PC-3 (cell line): ENCODE measurements around the gene CLEC16A. TPM values are rescaled to one million over a fixed set of nuclear protein-coding genes. Genes with fewer than 3 reads are reported as not detected.

Experiments used
- ATAC-seq: fragments of 200-7000 bp; cut with Tn5 transposase; 2 replicates; pipeline ENCODE4 v1.9.1; 2020; ENCODE audit warnings: mild to moderate bottlenecking, moderate library complexity
- BruUV-seq: library from RNA; stranded (reverse); fragments of 400-500 nt; replicated peaks from 2 replicates; lab custom pipeline; 2021; lab: Mats Ljungman, UMichigan
- CTCF ChIA-PET: fragments of 300-600 bp; sonication (Branson Sonifier 250); formaldehyde crosslinking; loops from one replicate; lab custom pipeline; 2022; ENCODE audit warnings: antibody characterized with exemption; lab: Charles Lee
- POLR2A ChIA-PET: fragments of 300-600 bp; sonication (Branson Sonifier 250); formaldehyde crosslinking; loops from one replicate; lab custom pipeline; 2022; ENCODE audit warnings: antibody characterized with exemption; ENCODE audit not compliant: unreplicated experiment; lab: Charles Lee
- DNase-seq: peaks from one replicate; pipeline ENCODE4 v3.0.0-alpha.2; 2015
- H2AFZ ChIP-seq: fragments of 300-600 bp; sonication (generic); 2 replicates; pipeline ENCODE4 v1.6.0; 2016; ENCODE audit warnings: antibody characterized with exemption, low read length
- H3F3A ChIP-seq: fragments of 300-600 bp; sonication (generic); one replicate; pipeline ENCODE4 v1.6.0; 2017; ENCODE audit warnings: antibody characterized with exemption, low read length, control low read depth, mild to moderate bottlenecking; ENCODE audit not compliant: unreplicated experiment
- H3K27ac ChIP-seq: fragments of 300-600 bp; sonication (generic); 2 replicates; pipeline ENCODE4 v1.5.1; 2016; ENCODE audit warnings: mild to moderate bottlenecking, low read length
- H3K27me3 ChIP-seq: fragments of 300-600 bp; sonication (generic); 2 replicates; pipeline ENCODE4 v1.6.1; 2016; ENCODE audit warnings: low read length, mixed read lengths
- H3K36me3 ChIP-seq: fragments of 300-600 bp; sonication (generic); 2 replicates; pipeline ENCODE4 v1.6.1; 2016; ENCODE audit warnings: low read depth, mixed run types, low read length, mixed read lengths
- H3K4me1 ChIP-seq: fragments of 300-600 bp; sonication (generic); 2 replicates; pipeline ENCODE4 v1.5.1; 2016; ENCODE audit warnings: low read length; ENCODE audit not compliant: insufficient read depth
- H3K4me2 ChIP-seq: fragments of 300-600 bp; sonication (generic); 2 replicates; pipeline ENCODE4 v1.6.0; 2016; ENCODE audit warnings: low read length
- H3K4me3 ChIP-seq: fragments of 300-600 bp; sonication (generic); 2 replicates; pipeline ENCODE4 v1.5.1; 2016; ENCODE audit warnings: mild to moderate bottlenecking, low read length, mixed read lengths
- H3K79me2 ChIP-seq: fragments of 300-600 bp; sonication (generic); 2 replicates; pipeline ENCODE4 v1.6.1; 2017; ENCODE audit warnings: low read length, mixed read lengths
- H3K9ac ChIP-seq: fragments of 300-600 bp; sonication (generic); 2 replicates; pipeline ENCODE4 v1.6.0; 2016; ENCODE audit warnings: mild to moderate bottlenecking, low read length
- H3K9me2 ChIP-seq: fragments of 300-600 bp; sonication (generic); replicated peaks from 2 replicates; pipeline ENCODE4 v1.6.1; 2016; ENCODE audit warnings: mixed run types, low read length, mixed read lengths
- H3K9me3 ChIP-seq: fragments of 300-600 bp; sonication (generic); 2 replicates; pipeline ENCODE4 v1.6.1; 2016; ENCODE audit warnings: low read length, mixed read lengths
- H4K20me1 ChIP-seq: fragments of 300-600 bp; sonication (generic); 2 replicates; pipeline ENCODE4 v1.6.1; 2016; ENCODE audit warnings: low read length, mixed read lengths
- CTCF ChIP-seq: fragments of 300-600 bp; sonication (generic); conservative IDR thresholded peaks from 2 replicates; pipeline ENCODE4 v1.5.1; 2017; ENCODE audit warnings: antibody characterized with exemption, low read depth, mild to moderate bottlenecking, low read length
- EZH2 ChIP-seq: fragments of 300-600 bp; sonication (generic); IDR thresholded peaks from one replicate; pipeline ENCODE4 v1.6.1; 2017; ENCODE audit warnings: antibody characterized with exemption, mild to moderate bottlenecking, low read length; ENCODE audit not compliant: unreplicated experiment
- EZH2phosphoT487 ChIP-seq: fragments of 300-600 bp; sonication (generic); IDR thresholded peaks from 2 replicates; pipeline ENCODE4 v1.6.1; 2018; ENCODE audit warnings: mild to moderate bottlenecking, antibody characterized with exemption, low read length, borderline replicate concordance
- intact Hi-C: fragments of 100-400 bp; cut with micrococcal nuclease; formaldehyde crosslinking; loops from 2 replicates; pipeline ENCODE4 v1.9.0; 2023
- total RNA-seq: library from RNA; depleted of rRNA; stranded (reverse); fragments of >200 nt; gene quantifications from 2 replicates; pipeline ENCODE4 v1.2.3, GENCODE V29; 2014

Gene CLEC16A
- total RNA-seq, 1 experiment from 2014 or later = 9.5 TPM

GRCh38 chr16:11032000-11032921, 87.9 kb downstream of the CLEC16A start:
- ATAC-seq (no peak), DNase-seq (no peak)
- Histone ChIP-seq H3K9ac (no peak overlapping the region), H2AFZ (no peak overlapping the region), H4K20me1 (no peaks in the 10 kb centered on the region), H3K27me3 (no peaks in the 10 kb centered on the region), H3F3A (no peaks in the 10 kb centered on the region), H3K4me3 (no peak overlapping the region), H3K27ac (no peak overlapping the region), H3K9me2 (no peaks in the 10 kb centered on the region), H3K79me2 (no peaks in the 10 kb centered on the region), H3K4me1 (peaks cover 39% of the 10 kb centered on the region), H3K9me3 (no peaks in the 10 kb centered on the region), H3K36me3 (peaks cover 2% of the 10 kb centered on the region; the same call in 1 of the 2 replicates), H3K4me2 (no peak overlapping the region)
- TF ChIP-seq EZH2phosphoT487 (no peak), CTCF (no peak), EZH2 (no peak)
- ChIA-PET POLR2A (no interaction called here), CTCF (no interaction called here)
- intact Hi-C loops = no loop called here
- no TSS peak for BruUV-seq

- Histone ChIP-seq H4K20me1 (no peaks in the 10 kb centered on the region), H3K4me1 (peaks cover 41% of the 10 kb centered on the region), H3F3A (no peaks in the 10 kb centered on the region), H3K4me2 (no peak overlapping the region), H3K36me3 (peaks cover 2% of the 10 kb centered on the region; the same call in 1 of the 2 replicates), H3K4me3 (no peak overlapping the region), H3K9me3 (no peaks in the 10 kb centered on the region), H2AFZ (no peak overlapping the region), H3K79me2 (no peaks in the 10 kb centered on the region), H3K27me3 (no peaks in the 10 kb centered on the region), H3K9me2 (no peaks in the 10 kb centered on the region), H3K27ac (peak overlapping the region; percentile 77; the same call in 1 of the 2 replicates), H3K9ac (no peak overlapping the region)
- CTCF ChIA-PET = no interaction called here
- TF ChIP-seq CTCF (no peak), EZH2 (no peak), EZH2phosphoT487 (no peak)
- BruUV-seq = no TSS peak
- DNase-seq (no peak), ATAC-seq (no peak)
- intact Hi-C loops = no loop called here
- POLR2A ChIA-PET = no interaction called here
Measured at GRCh38 chr16:11032922-11033291, 88.5 kb downstream of the CLEC16A start.
